GM18526 (cell line): ENCODE measurements around the gene ZNF573.

ENCODE experiments used
- POLR2A ChIP-seq: IDR thresholded peaks from 3 replicates; pipeline ENCODE4 v1.6.1; 2011; ENCODE audit not compliant: insufficient read length; ENCODE audit errors: extremely low read depth

Gene ZNF573

DNA sequence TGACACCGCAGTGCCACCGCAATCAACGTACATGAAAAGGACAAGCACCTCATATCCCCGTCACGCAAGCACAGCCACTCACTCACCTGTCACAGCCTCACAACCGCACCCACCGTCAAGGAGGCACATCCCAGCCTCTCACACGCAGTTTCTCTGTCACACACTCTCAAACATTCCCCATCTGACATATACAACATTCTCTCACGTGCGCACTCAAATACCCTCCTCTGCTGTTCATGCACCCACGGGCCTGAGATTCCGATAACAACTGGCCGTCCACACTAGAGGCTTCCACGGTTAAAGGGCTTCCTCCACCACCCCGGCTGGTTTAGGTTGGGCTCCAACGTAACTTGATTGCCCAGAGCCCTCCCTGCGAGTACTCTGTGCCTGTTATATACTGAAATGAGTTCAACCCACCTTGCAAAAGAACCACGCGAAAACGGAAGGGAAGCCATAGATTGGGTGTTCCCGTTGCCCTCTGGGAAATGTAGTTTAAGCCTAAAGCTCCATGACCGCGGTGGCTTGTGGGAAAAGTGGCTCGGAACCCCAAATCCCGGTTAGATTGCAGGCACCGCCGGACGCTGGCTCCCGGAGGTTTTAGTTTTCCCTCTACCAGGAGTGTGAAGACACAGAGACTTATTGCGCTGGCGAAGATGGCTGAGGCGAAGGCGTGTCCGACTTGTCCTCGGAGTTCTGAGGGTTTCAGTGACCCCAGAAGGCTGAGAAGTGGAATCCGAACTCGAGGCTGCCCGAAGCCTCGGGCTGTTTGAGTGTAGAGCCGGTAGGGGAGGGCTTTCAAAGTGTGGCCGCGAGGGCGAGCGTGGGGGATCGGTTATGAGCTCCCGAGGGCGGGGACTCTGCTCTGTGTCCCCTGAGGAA, at the start of gene ZNF573:
TSS of gene ZNF573 (minus strand) at position 460 of the 879 bp plus-strand sequence. CDS start 5,857 bp downstream, outside the sequence.
- peak; percentile 54 for TF ChIP-seq POLR2A

DNA sequence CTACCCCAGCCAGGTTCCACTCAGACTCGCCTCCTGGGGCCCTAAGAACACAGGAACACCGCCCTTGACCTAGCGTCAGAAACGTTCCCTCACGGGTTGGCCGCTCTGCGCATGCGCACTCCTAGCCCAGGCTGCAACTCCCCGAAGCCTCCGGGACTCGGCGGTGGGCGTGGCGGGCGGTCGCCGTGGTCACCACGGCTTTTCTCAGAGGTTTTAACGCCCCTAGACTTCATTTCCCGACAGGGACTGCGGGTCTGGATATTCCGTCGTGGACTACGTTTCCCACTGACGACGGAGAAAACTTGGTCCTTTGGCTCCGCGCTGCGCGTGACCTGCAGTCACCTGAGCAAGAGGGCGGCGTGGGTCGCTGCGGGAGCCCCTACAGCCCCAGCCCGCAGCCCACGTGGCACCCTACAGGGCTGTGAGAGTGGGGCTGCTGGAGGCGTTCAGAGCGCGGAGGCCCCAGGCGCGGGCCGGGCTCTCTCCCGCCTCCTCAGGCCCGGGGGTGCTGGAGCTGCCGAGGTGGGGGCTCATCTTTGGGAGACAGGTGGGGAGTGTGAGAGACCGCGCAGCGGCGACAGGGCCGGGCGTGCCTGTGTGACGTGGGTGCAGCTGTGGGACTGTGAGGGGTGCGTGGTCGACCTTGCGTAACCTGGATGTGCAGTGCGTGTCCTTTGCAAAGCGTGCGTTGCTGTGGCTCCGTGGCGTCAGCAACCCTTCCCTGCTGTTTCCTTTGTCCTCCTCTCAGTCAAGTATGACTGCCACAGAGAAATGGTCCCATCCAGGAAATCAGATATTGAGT, 38.0 kb upstream of the ZNF573 start:
- no peak for TF ChIP-seq POLR2A

DNA sequence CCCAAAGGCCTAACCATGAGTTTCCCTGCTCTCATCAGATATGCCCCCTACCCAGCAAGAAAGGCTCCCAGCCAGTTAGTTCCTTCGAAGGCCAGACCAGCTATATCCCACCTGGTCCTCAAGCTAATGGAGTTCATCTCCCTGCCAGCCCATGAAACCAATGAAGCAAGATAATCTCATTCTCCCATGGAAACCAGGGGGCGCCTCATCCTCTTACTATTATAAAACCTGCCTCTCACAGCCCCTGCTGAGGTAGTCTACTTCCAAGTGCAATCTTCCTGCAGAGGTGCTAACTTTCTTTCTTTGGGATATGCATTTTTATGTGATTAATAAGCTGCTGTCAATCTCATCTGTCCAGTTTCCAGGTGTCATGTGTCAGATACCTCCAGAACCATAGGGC, 34.0 kb upstream of the ZNF573 start:
- no peak for TF ChIP-seq POLR2A

DNA sequence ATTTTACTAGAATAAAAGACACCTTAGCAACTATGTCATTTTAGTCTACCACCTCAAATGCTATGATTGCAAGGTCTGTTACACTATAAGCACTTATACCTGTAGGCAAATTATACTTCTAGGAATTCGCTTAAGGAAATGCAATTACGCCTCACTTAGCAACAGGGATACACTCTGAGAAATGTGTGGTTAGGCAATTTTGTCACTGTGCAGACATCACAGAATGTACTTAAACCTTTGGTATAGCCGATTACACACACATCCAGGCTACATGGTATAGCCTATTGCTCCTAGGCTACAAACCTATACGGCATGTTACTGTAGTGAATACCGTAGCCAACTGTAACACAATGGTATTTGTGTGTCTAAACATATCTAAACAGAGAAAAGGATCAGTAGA, 30.0 kb upstream of the ZNF573 start:
- TF ChIP-seq POLR2A = no peak

DNA sequence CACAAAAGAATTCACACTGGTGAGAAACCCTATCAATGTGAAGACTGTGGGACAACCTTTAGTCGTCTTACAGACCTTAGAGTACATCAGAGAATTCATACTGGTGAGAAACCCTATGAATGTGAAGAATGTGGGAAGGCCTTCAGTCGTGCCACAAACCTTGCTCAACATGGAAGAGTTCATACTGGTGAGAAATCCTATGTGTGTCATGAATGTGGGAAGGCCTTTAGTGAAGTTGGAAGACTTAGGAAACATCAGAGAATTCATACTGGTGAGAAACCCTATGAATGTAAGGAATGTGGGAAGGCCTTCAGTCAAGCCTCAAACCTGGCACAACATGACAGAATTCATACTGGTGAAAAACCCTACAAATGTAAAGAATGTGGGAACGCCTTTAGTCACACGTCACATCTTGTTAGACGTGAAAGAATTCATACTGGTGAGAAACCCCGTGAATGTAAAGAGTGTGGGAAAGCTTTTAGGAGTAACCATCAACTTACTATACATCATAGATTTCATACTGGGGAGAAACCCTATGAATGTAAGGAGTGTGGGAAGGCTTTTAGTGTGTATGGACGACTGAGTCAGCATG, 24.0 kb upstream of the ZNF573 start:
- TF ChIP-seq POLR2A = no peak

DNA sequence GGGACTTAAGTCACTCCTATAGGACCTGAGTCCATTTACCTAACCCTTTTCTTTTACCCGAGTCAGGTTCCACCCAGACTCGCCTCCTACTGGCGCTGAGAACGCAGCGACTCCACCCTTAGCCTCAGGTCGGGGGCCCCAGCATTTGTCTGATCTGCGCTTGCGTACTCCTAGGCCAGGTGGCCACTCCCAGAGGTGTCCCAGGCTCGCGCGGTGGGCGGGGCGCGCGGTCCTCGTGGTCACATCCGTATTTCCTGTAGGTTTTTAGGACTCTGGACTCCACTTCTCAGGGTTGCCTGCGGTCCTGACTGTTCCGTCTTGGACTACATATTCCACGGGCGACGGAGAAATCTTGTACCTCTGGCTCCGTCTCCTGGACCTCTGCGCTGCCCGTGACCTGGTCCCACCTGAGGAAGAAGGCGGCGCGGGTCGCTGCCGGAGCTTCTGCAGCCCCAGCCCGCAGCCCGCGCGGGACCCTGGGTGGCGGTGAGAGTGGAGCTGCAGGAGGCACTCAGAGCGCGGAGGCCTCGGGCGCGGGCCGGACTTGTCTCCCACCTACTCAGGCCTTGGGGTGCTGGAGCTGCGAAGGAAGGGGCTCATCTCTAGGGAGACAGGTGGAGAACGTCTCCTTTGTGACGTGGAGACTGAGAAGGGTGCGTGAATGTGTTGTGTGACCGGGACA, 11.0 kb upstream of the ZNF573 start:
- TF ChIP-seq POLR2A = no peak

DNA sequence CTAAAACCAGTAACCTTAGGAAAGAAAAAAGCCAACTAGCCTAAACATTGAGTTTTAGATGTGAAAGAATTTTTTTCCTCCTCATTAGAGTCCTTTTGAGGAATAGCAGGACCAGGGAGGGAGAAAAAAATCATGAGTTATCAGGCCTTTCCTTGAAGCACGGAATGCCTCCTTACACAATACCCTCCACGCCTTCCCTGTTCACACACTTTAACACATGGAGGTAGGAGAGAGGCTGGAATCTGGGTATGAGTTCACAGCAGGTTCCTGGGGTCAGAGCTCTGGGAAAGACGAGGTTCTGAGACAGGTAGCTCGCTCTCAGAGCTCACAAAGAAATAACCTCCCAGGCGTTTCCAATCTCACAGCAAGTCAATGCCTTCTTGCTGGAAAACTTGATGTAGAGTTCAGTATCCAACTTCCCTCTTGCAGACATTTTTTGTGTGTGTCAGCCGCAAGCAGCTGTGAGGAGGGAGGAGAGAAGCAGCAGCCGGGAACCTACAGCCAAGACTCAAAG, 716 bp downstream of the ZNF573 start:
- TF ChIP-seq POLR2A = no peak

DNA sequence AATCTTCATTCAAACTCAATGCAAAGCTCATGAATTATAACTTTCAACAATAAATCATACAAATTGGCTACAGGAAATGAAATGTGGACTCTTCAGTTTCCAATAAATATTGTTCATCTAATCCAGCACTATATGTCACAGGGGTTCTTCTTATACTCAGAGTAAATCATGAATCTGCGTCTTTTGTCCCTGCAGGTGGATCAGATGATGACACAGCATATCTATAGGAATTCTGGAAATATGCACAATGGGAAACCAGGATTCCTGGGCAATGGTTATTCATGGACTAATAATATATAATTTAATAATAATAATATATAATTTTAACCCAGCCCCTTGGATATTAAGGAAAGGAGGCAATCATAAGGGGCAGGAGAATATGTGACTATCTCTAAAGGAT, 8.4 kb downstream of the ZNF573 start:
- no peak for TF ChIP-seq POLR2A

DNA sequence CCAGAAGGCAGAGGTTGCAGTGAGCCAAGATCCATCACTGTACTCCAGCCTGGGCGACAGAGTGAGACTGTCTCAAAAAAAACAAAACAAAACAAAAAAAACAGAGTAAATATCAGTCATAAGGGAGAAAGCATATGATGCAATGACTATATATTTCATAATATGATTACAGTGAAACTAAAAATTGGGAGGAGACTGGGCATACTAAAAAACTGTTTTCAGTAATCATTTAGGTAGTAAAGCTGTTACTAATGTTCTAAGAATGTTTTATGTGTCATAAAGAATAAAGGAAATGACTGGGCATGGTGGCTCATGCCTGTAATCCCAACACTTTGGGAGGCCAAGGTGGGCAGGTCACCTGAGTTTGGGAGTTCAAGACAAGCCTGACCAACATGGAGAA, 15.9 kb downstream of the ZNF573 start:
- TF ChIP-seq POLR2A = no peak

DNA sequence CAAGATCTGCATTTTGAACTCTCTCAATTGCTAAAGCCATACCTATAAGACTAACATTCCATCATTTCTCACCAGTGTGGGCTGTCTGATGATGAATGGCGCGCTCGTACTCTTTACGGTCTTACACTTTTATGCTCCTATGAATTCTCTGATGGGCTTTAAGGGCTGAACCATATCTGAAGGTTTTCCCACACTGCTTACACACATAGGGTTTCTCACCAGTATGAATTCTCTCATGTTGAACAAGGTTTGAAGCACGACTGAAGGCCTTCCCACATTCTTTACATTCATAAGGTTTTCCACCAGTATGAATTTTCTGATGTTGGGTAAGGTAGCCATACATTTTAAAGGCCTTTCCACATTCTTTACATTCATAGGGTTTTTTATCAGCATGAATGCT, 41.0 kb downstream of the ZNF573 start:
- TF ChIP-seq POLR2A = no peak

DNA sequence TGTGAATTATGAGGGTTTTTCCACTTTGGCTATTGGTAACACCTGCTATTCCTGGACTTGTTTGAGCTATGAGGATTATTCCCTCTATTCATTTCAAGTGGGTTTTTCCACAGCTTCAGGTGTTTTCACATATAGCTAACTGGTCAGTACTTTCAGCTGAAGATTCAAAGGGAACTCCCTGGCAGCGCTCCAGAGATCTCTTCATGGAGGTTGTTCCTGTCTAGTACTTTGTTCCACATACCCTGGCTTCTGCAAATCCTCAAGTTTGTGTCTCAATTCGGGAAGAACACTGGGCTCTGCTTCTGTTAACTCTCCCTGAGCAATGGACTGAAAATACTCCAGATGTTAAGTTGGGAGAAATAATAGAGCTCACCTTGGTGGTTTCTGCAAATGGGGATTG, 54.2 kb downstream of the ZNF573 start:
- no peak for TF ChIP-seq POLR2A

DNA sequence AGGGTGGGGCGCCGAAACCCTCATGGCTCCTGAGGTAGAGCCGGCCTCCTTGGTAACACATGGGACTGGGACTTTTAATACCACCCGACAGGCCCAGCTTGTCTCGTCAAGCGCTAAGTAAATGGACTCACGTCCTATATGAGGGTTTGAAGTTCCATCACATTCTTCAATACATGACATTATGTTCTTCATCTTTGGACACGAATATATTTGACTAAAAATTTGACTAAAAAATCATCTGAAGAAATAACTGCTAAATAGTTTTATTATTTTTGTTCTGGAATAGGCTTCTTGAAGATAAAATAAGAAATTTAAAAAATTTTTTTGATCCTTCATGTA, 59.5 kb downstream of the ZNF573 start:
- TF ChIP-seq POLR2A = no peak

DNA sequence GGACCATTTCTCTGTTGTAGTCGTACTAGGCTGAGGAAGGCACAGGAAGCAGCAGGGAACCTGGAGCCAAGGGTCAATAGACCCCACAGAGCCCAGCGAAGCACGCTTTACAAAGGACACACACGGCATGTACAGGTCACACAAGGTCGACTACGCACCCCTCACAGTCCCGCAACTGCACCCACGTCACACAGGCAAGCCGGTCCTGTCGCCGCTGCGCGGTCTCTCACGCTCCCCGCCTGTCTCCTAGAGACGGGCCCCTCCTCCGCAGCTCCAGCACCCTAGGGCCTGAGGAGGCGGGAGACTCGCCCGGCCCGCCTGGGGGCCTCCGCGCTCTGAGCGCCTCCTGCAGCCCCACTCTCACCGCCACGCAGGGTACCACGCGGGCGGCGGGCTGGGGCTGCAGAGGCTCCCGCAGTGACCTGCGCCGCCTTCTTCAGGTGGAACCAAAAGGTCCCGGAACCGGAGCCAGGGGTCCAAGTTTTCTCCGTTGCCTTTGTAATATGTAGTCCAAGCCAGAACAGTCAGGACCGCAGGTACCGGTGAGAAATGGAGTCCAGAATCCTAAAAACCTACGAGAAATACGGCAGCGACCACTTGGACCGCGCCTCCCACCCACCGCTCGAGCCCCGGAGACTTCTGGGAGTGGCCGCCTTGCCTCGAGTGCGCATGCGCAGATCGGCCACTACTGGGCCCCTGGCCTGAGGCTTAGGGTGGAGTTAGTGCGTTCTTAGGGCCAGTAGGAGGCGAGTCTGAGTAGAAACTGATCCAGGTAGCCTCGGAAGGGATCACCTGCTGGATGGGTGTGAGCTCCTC, 60.1 kb downstream of the ZNF573 start, which contains the start of gene ZNF607:
TSS of gene ZNF607 (minus strand) at position 651 of the 816 bp plus-strand sequence. CDS start 8,143 bp downstream, outside the sequence.
- peak; percentile 70 for TF ChIP-seq POLR2A

DNA sequence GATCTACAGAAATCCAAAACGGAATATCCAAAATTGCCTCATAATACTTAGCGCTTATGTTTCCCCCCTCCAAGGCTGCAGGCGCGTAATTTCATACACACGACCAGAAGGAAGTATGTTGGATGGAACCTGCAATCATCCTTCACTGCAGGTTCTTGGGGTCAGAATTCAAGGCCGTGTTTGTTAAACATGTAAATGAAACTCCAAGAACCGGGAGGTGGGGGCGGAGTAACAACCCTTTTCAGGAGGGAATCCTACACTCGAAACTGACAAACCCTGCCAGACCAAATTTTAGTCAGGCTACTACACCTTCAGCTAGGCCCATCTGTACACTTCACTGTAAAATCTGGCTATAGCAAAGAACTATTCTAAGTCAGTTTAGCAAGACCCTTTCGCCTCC, 61.1 kb downstream of the ZNF573 start:
- no peak for TF ChIP-seq POLR2A
